ENCODE measurements around the gene RLBP1.

The RLBP1 gene

GRCh38 chr15:89205991-89206585, 15.3 kb downstream of the RLBP1 start:
- no peak for DNase-seq

GRCh38 chr15:89203705-89204273, 17.6 kb downstream of the RLBP1 start:
- no peak for DNase-seq

- DNase-seq = no peak
Observed at GRCh38 chr15:89201465-89202005, 19.8 kb downstream of the RLBP1 start.

GRCh38 chr15:89200182-89200581, 21.2 kb downstream of the RLBP1 start:
- DNase-seq = no peak

GRCh38 chr15:89199746-89200145, 21.6 kb downstream of the RLBP1 start:
- no peak for DNase-seq

- peak; percentile 18 for DNase-seq
Observed at GRCh38 chr15:89198934-89199333, 22.4 kb downstream of the RLBP1 start.

GRCh38 chr15:89198196-89198595, 23.2 kb downstream of the RLBP1 start:
- DNase-seq = no peak

- peak; percentile 38 for DNase-seq
Observed at GRCh38 chr15:89197503-89197971, 23.8 kb downstream of the RLBP1 start.

- no peak for DNase-seq
Observed at GRCh38 chr15:89196994-89197393, 24.4 kb downstream of the RLBP1 start.

GRCh38 chr15:89196241-89196640, 25.1 kb downstream of the RLBP1 start:
- DNase-seq = no peak

GRCh38 chr15:89195836-89196235, 25.5 kb downstream of the RLBP1 start:
- peak; percentile 90 for DNase-seq

- no peak for DNase-seq
Observed at GRCh38 chr15:89194608-89195007, 26.8 kb downstream of the RLBP1 start.

GRCh38 chr15:89192766-89193165, 28.6 kb downstream of the RLBP1 start:
- DNase-seq = no peak

GRCh38 chr15:89192136-89192535, 29.2 kb downstream of the RLBP1 start:
- no peak for DNase-seq

- no peak for DNase-seq
Observed at GRCh38 chr15:89187986-89188514, 33.3 kb downstream of the RLBP1 start.

GRCh38 chr15:89187301-89187985, 33.9 kb downstream of the RLBP1 start:
- DNase-seq = no peak

- no peak for DNase-seq
Observed at GRCh38 chr15:89186803-89187202, 34.6 kb downstream of the RLBP1 start.

- DNase-seq = no peak
Observed at GRCh38 chr15:89184886-89185526, 36.4 kb downstream of the RLBP1 start.

GRCh38 chr15:89184357-89184756, 37.0 kb downstream of the RLBP1 start:
- DNase-seq = no peak

- peak; percentile 49 for DNase-seq
Observed at GRCh38 chr15:89179966-89180875, 41.2 kb downstream of the RLBP1 start.

- DNase-seq = no peak
Observed at GRCh38 chr15:89178307-89178977, 42.9 kb downstream of the RLBP1 start.
